CD14-positive monocyte (primary cell): ENCODE measurements around the gene RBSN. TPM values are rescaled to one million over a fixed set of nuclear protein-coding genes. Genes with fewer than 3 reads are reported as not detected.

Source experiments
- DNase-seq, 3 donors: peaks; one replicate each; pipeline ENCODE4 v3.0.0-alpha.2; 2011 to 2022
- H2AFZ ChIP-seq: 2 replicates; pipeline ENCODE4 v1.6.0; 2012; ENCODE audit warnings: mild to moderate bottlenecking, low read depth, low read length, inconsistent platforms; ENCODE audit not compliant: insufficient read depth, poor library complexity, severe bottlenecking
- H3K27ac ChIP-seq, 2 donors: 1 replicate in 1 of 2; 2 replicates in 1 of 2; pipeline ENCODE4 v1.5.1; 2012 to 2013; ENCODE audit warnings: low read length in 2 of 2, control low read depth in 1 of 2, inconsistent platforms in 1 of 2, low read depth in 1 of 2, mild to moderate bottlenecking in 1 of 2
- H3K27me3 ChIP-seq, 2 donors: one replicate each; pipeline versions ENCODE4 v1.6.0 to v1.6.1; 2011 to 2013; ENCODE audit warnings: low read length in 2 of 2; ENCODE audit not compliant: control insufficient read depth in 2 of 2, insufficient read depth in 2 of 2
- H3K36me3 ChIP-seq, 2 donors: replicated peaks in 1 of 2; 1 replicate in 1 of 2; 2 replicates in 1 of 2; pipeline versions ENCODE4 v1.5.1 to v1.6.1; 2012 to 2013; ENCODE audit warnings: low read length in 2 of 2, control low read depth in 1 of 2, inconsistent platforms in 1 of 2, mild to moderate bottlenecking in 1 of 2; ENCODE audit not compliant: insufficient read depth in 2 of 2, control insufficient read depth in 1 of 2
- H3K4me1 ChIP-seq, 2 donors: 1 replicate in 1 of 2; 2 replicates in 1 of 2; pipeline versions ENCODE4 v1.5.1 to v1.6.1; 2012 to 2013; ENCODE audit warnings: low read length in 2 of 2, control low read depth in 1 of 2, inconsistent platforms in 1 of 2, mild to moderate bottlenecking in 1 of 2, moderate library complexity in 1 of 2; ENCODE audit not compliant: insufficient read depth in 2 of 2, control insufficient read depth in 1 of 2
- H3K4me2 ChIP-seq: replicated peaks from 2 replicates; pipeline ENCODE3; 2012; ENCODE audit warnings: low read length, moderate library complexity, mild to moderate bottlenecking; ENCODE audit not compliant: poor library complexity, severe bottlenecking; ENCODE audit errors: extremely low read depth
- H3K4me3 ChIP-seq, 3 experiments: fragments of 200-600 bp in 1 of 3; sonication (generic) in 1 of 3; replicated peaks in 1 of 3; 1 replicate in 2 of 3; 2 replicates in 1 of 3; pipeline ENCODE4 v1.5.1; 2011 to 2013; ENCODE audit warnings: low read length in 3 of 3, mild to moderate bottlenecking in 3 of 3, control low read depth in 2 of 3, low read depth in 2 of 3, inconsistent platforms in 1 of 3, moderate library complexity in 1 of 3
- H3K79me2 ChIP-seq: 2 replicates; pipeline ENCODE4 v1.6.0; 2012; ENCODE audit warnings: mild to moderate bottlenecking, control low read depth, inconsistent platforms, low read length, moderate library complexity; ENCODE audit not compliant: insufficient read depth
- H3K9ac ChIP-seq: 2 replicates; pipeline ENCODE4 v1.6.0; 2017; ENCODE audit warnings: low read length, mild to moderate bottlenecking; ENCODE audit not compliant: insufficient read depth, poor library complexity, severe bottlenecking
- H3K9me3 ChIP-seq, 2 donors: replicated peaks in 1 of 2; 1 replicate in 1 of 2; 2 replicates in 1 of 2; pipeline versions ENCODE4 v1.5.1 to v1.6.1; 2012 to 2013; ENCODE audit warnings: low read length in 2 of 2, control low read depth in 1 of 2; ENCODE audit not compliant: control insufficient read depth in 1 of 2, insufficient read depth in 1 of 2
- H4K20me1 ChIP-seq: 2 replicates; pipeline ENCODE4 v1.6.0; 2012; ENCODE audit warnings: mild to moderate bottlenecking, low read length, control low read depth, moderate library complexity; ENCODE audit not compliant: insufficient read depth
- H3K27ac Mint-ChIP-seq, 7 donors: one replicate each; pipeline ENCODE4 v1.8.0; 2020; ENCODE audit warnings: mild to moderate bottlenecking in 7 of 7, mixed read lengths in 7 of 7, moderate library complexity in 6 of 7, inconsistent platforms in 2 of 7
- H3K27me3 Mint-ChIP-seq, 3 donors: one replicate each; pipeline ENCODE4 v1.8.0; 2021 to 2022; ENCODE audit warnings: low read depth in 3 of 3, mild to moderate bottlenecking in 3 of 3, mixed read lengths in 3 of 3, moderate library complexity in 3 of 3, inconsistent platforms in 1 of 3
- H3K36me3 Mint-ChIP-seq, 2 donors: one replicate each; pipeline ENCODE4 v1.8.0; 2020; ENCODE audit warnings: mixed read lengths in 2 of 2, inconsistent platforms in 1 of 2, mild to moderate bottlenecking in 1 of 2
- H3K4me1 Mint-ChIP-seq: one replicate; pipeline ENCODE4 v1.8.0; 2020; ENCODE audit warnings: mild to moderate bottlenecking, mixed read lengths
- H3K4me3 Mint-ChIP-seq, 2 donors: one replicate each; pipeline ENCODE4 v1.8.0; 2020; ENCODE audit warnings: mild to moderate bottlenecking in 2 of 2, mixed read lengths in 2 of 2, moderate library complexity in 1 of 2
- H3K9me3 Mint-ChIP-seq, 7 donors: one replicate each; pipeline ENCODE4 v1.8.0; 2020 to 2022; ENCODE audit warnings: mixed read lengths in 7 of 7, mild to moderate bottlenecking in 6 of 7, moderate library complexity in 6 of 7, inconsistent platforms in 2 of 7
- WGBS: methylation state at CpG from one replicate; pipeline ENCODE4 v1.1.5; 2013; ENCODE audit warnings: missing lambda C conversion rate; ENCODE audit not compliant: insufficient coverage; 5-methylcytosine and 5-hydroxymethylcytosine counted together
- intact Hi-C, 2 donors: fragments of 100-400 bp; cut with micrococcal nuclease; formaldehyde crosslinking; loops; one replicate each; pipeline versions ENCODE4 v1.15.0 to v1.15.1; 2023
- polyA plus RNA-seq, 3 donors: library from polyadenylated mRNA; depleted of rRNA in 1 of 3; unstranded in 2 of 3; stranded (reverse) in 1 of 3; fragments of 300-500 nt in 2 of 3; fragments of >200 nt in 1 of 3; fragmentation: Illumina TruSeq in 2 of 3; gene quantifications; 1 replicate in 2 of 3; 2 replicates in 1 of 3; pipeline ENCODE4 v1.2.3, GENCODE V29; 2012 to 2021
- TF ChIP-seq, protein P1 (sequence below): fragments of 200-600 bp; IDR thresholded peaks from one replicate; pipeline ENCODE4 v1.8.0; 2022; ENCODE audit warnings: antibody characterized with exemption, mild to moderate bottlenecking

RBSN gene
- polyA plus RNA-seq, 3 donors: 6.7 to 10.1 (median 8.1) TPM

DNA sequence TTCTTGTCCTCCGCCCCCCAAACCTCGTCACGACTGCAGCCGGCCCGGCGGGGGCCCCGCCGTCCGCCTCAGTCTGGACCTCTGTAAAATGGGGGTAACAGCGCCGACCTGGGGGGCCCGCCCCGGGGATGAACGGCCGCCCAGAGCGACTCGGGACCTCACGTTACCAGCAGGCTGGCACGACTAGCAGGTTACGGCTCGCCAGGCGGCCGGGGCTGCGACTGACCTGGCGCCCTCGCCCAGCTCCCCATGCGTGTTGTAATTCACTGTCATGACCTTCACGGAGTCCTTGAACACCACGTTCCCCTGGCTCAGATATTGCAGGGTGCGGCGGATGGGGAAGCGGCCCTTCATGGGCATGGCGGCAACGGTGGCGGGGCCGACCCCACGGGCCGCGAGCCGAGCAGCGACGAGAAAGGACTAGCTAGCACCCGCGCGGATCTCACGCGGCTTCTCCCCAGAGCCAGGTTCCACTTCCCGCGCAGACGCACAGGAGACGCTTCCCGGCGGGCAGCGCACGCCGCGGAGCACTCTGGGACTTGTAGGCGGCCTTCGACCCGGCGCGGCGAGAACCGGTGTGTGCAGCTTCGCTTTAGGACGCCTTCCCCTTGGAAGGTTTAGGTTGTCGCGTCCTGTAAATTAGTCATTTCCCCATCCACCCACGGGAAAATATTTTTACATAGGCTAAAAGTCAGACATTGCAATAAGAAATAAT, 34.0 kb downstream of the RBSN start, which contains the start of gene MRPS25:
TSS of gene MRPS25 (minus strand) at position 481 of the 715 bp plus-strand sequence. CDS start at position 360, 121 bp downstream.
- H3K27me3 ChIP-seq: no peaks in the 10 kb centered on the region
- WGBS: 0% methylated on average over 64 of the region's 69 CpGs

DNA sequence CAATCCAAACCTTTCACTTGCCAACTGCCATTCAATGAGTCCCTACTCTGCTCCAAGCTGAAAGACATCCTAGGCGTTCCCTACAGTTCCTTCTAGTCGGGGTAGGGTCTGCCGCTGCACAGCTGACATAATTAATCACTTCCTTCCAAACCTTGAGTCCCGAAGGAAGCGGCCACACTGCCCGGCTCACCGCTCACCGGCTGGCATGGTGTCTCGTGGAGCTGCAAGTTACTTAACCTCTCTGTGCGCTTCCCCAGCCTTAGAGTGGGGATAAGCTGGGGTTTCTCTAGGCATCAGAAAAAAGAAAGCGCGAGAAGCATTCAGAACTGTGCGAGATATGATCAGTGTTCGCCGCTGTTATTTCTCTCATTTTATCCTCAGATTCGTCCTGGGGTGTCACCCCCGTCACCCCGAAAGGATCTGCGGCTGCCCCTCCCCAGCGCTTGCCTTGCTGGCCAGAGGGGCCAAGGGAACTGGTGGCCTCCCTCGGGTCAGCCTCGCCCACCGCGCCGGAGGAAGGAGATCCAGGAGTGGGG, 34.6 kb downstream of the RBSN start:
- Histone ChIP-seq H3K36me3 (peaks cover 2 to 5% of the 10 kb centered on the region in 2 donors), H3K4me2 (peak overlapping the region; percentile 94), H4K20me1 (peaks cover 12% of the 10 kb centered on the region), H3K4me1 (peaks cover 20 to 25% of the 10 kb centered on the region in 2 donors), H3K9ac (peak overlapping the region; percentile 89), H3K27me3 (no peaks in the 10 kb centered on the region), H3K79me2 (peaks cover 31% of the 10 kb centered on the region), H2AFZ (peak overlapping the region; percentile 89), H3K9me3 (no peaks in the 10 kb centered on the region), H3K4me3 (peak overlapping the region; percentile 68 to 94 (median 80)), H3K27ac (peak overlapping the region; percentile 69 to 84)
- intact Hi-C loops: loop anchor here (10.0 kb wide), 5 partner anchors 110 to 940 kb away; partner anchors contain the start of genes CCDC174 (in 1 of the 2), CHCHD4 (in 1 of the 2), NR2C2 (in 1 of the 2) and TMEM43 (in 1 of the 2)
- peak; percentile 22 to 42 (median 26) for DNase-seq
- peaks cover 6 to 22% of the 10 kb centered on the region in 2 donors for H3K36me3 Mint-ChIP-seq
- 0% methylated on average over 16 of the region's 25 CpGs for WGBS
- peaks cover 0 to 2% (median 0%) of the 10 kb centered on the region in 3 donors for H3K27me3 Mint-ChIP-seq
- peak overlapping the region; percentile 69 to 97 (median 95) for H3K27ac Mint-ChIP-seq
- peak overlapping the region; percentile 96 to 97 for H3K4me3 Mint-ChIP-seq
- peaks cover 0 to 2% (median 0%) of the 10 kb centered on the region in 7 donors for H3K9me3 Mint-ChIP-seq
- TF ChIP-seq, protein P1, sequence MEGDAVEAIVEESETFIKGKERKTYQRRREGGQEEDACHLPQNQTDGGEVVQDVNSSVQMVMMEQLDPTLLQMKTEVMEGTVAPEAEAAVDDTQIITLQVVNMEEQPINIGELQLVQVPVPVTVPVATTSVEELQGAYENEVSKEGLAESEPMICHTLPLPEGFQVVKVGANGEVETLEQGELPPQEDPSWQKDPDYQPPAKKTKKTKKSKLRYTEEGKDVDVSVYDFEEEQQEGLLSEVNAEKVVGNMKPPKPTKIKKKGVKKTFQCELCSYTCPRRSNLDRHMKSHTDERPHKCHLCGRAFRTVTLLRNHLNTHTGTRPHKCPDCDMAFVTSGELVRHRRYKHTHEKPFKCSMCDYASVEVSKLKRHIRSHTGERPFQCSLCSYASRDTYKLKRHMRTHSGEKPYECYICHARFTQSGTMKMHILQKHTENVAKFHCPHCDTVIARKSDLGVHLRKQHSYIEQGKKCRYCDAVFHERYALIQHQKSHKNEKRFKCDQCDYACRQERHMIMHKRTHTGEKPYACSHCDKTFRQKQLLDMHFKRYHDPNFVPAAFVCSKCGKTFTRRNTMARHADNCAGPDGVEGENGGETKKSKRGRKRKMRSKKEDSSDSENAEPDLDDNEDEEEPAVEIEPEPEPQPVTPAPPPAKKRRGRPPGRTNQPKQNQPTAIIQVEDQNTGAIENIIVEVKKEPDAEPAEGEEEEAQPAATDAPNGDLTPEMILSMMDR: no peak
- peaks cover 21% of the 10 kb centered on the region for H3K4me1 Mint-ChIP-seq

More for the DNA sequence above, 34.0 kb downstream of the RBSN start, which contains the start of gene MRPS25:
- Mint-ChIP-seq H3K4me1 (peaks cover 21% of the 10 kb centered on the region), H3K4me3 (peak within 1 kb of the TSS; percentile 96 to 97), H3K9me3 (peaks cover 0 to 2% (median 0%) of the 10 kb centered on the region in 7 donors), H3K27me3 (peaks cover 0 to 2% (median 0%) of the 10 kb centered on the region in 3 donors), H3K36me3 (peaks cover 4 to 19% of the 10 kb centered on the region in 2 donors), H3K27ac (peak within 1 kb of the TSS; percentile 90 to 97 (median 95))
- DNase-seq: peak; percentile 87 to 90 (median 87)
- Histone ChIP-seq H3K27ac (peak within 1 kb of the TSS; percentile 69 to 84), H3K4me2 (peak within 1 kb of the TSS; percentile 94), H3K9ac (peak within 1 kb of the TSS; percentile 89), H3K79me2 (peaks cover 27% of the 10 kb centered on the region), H3K36me3 (peaks cover 0 to under 1% of the 10 kb centered on the region in 2 donors), H3K4me3 (peak within 1 kb of the TSS; percentile 68 to 94 (median 80)), H2AFZ (peak within 1 kb of the TSS; percentile 89), H3K4me1 (peaks cover 20 to 25% of the 10 kb centered on the region in 2 donors), H4K20me1 (peaks cover 12% of the 10 kb centered on the region), H3K9me3 (no peaks in the 10 kb centered on the region)
- TF ChIP-seq, protein P1: no peak
- intact Hi-C loops: loop anchor here (10.0 kb wide), 5 partner anchors 110 to 940 kb away; partner anchors contain the start of genes CCDC174 (in 1 of the 2), CHCHD4 (in 1 of the 2), NR2C2 (in 1 of the 2) and TMEM43 (in 1 of the 2)
